ENCODE data around the gene CFAP47. TPM values are rescaled to one million over a fixed set of nuclear protein-coding genes. Genes with fewer than 3 reads are reported as not detected.
A peak's percentile ranks its signal among the peaks of the same experiment; 100 is the strongest.

CFAP47 gene
- total and polyA plus RNA-seq, 9 of the 15 experiments (the other 6 are each of a cell fraction or from before 2014, with no cell fraction given), result 0.06 to 0.29 (median 0.13) TPM

GRCh38 chrX:35890699-35891098, 28.8 kb upstream of the CFAP47 start (continued):
- TF ChIP-seq HMGN3 (IDR thresholded peaks at IDR 0.05; ENCODE audit: borderline replicate concordance, extremely low read depth, insufficient read length, low read depth, low read length), result no peak
- no peak for TF ChIP-seq ZNF398 (CRISPR knock-in tag; IDR thresholded peaks at IDR 0.05)
- peak; percentile 86 for TF ChIP-seq NFE2 (IDR thresholded peaks at IDR 0.05; ENCODE audit: low read depth)
- TF ChIP-seq CHD4 (IDR thresholded peaks at IDR 0.05; ENCODE audit: insufficient read depth, insufficient replicate concordance, low read depth, low read length, poor library complexity, severe bottlenecking), result no peak
- no peak for TF ChIP-seq ZNF444 (CRISPR knock-in tag; IDR thresholded peaks at IDR 0.05)
- no peak for TF ChIP-seq ATF6 (CRISPR knock-in tag; IDR thresholded peaks at IDR 0.05)
- TF ChIP-seq ZNF12 (CRISPR knock-in tag; IDR thresholded peaks at IDR 0.05), result no peak
- no peak for TF ChIP-seq ZBTB11 (CRISPR knock-in tag; IDR thresholded peaks at IDR 0.05)
- no peak for TF ChIP-seq ZNF174 (CRISPR knock-in tag; IDR thresholded peaks at IDR 0.05)
- no peak for TF ChIP-seq ZBTB17 (CRISPR knock-in tag; IDR thresholded peaks at IDR 0.05)
- TF ChIP-seq GTF2A2 (tag; IDR thresholded peaks at IDR 0.05), result no peak
- no peak for TF ChIP-seq NCOA4 (IDR thresholded peaks at IDR 0.05; ENCODE audit: partially characterized antibody)
- TF ChIP-seq FOXP4 (CRISPR knock-in tag; IDR thresholded peaks at IDR 0.05; ENCODE audit: borderline replicate concordance), result no peak
- TF ChIP-seq ZNF197 (CRISPR knock-in tag; IDR thresholded peaks at IDR 0.05; ENCODE audit: low read depth), result no peak
- TF ChIP-seq KLF13 (tag; IDR thresholded peaks at IDR 0.05; ENCODE audit: borderline replicate concordance, low read depth), result no peak

Measured in K562 (cell line).